GM19328 (cell line): ENCODE results near the gene CTCF.

Source experiments
- ATAC-seq: cut with Tn5 transposase; IDR thresholded peaks from one replicate; pipeline ENCODE4 v1.9.1; 2021; ENCODE audit warnings: mild to moderate bottlenecking, moderate library complexity; ENCODE audit not compliant: unreplicated experiment

The CTCF gene

DNA sequence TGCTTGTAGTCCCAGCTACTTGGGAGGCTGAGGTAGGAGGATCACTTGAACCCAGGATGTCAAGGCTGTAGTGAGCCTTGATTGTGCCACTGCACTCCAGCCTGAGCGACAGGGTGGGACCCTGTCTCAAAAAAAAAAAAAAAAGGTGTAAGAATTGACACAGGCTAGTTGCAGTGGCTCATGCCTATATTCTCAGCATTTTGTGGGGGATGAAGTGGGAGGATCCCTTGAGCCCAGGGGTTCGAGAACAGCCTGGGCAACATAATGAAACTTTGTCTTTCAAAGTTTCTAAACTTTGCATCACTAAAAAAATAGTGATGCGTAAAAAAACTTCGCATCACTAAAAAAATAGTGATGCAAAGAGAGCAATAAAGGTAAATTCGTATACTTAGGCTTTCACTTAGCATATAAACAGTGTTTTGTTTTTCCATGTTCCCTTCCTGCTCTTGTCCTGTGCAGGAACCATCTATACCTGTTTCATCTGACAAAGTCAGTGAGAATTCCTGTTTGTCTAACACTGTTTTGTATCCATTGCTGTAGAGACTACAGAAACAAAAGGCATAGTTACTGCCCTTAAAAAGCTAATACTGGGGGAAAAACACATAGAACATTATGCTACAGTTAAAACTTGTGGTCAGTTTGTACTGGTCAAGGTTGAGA lies 32.1 kb downstream of the CTCF start:
- ATAC-seq = no peak

DNA sequence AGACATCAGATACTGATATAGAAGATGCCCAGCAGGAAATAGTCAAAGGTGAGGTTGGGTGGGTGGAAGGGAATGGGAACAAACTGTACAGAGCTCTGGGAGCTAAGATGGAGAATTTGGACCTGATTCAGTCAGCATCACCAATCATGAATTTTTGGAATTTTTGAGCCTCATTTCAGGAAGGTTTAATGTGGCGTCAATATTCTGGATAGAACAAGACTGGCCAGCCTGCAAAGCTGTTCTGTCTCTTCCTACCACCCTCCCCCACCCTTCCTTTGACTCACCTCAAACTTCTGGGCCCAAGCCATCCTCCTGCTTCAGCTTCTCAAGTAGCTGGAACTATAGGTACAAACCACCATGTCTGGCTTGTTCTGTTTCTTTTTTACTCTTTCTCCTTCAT lies 32.6 kb downstream of the CTCF start:
- ATAC-seq = no peak

DNA sequence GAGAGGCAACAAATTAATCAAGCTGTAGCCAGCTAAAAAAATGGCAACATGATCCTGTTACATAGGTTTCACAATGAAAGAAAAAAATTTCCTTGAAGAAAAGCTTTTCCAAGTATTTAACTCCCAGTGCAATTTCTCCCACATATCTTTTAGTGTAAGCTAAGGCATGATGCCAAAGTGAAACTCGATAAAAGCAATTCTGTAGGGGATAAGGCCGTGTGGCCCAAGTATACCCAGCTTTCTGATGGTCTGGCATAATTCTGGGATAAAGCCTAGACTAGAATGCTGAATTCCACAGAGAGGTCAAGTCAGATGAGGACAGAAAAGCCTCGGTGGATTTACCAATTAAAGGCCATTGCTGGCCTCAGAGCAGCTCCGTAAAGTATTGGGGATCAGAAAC lies 36.2 kb downstream of the CTCF start:
- ATAC-seq = no peak

DNA sequence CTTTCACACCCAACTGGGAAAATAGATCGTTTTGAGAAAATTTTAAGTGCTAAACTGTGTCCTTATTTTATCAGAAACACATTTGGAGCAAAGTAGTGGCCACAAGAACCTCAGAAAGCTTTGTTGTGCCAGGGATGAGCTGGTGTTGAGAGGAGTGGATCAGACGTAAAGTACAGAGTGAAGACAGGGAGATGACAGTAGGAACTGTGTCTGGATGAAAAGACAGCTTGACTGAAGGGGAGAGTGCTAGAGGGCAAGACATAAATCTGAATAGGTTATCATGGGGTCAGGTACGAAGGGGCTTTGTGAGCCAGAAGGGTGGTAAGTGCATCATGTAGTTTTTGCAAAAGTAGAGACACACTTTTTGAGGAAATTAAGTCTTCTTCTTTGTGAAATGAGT lies 43.3 kb downstream of the CTCF start:
- no peak for ATAC-seq

DNA sequence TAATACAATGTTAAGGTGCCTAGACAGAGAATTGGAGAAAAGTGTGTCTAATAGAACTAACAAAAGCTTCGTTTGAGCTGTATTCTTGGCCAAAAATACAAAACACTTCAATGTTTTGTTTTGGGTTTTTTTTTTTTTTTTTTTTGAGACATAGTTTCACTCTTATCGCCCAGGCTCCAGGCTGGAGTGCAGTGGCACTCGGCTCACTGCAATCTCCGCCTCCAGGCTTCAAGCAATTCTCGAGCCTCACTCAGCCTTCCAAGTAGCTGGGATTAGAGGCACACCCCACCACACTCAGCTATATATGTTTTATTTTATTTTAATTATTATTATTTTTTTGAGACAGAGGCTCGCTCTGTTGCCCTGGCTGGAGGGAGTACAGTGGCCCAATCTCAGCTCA lies 44.3 kb downstream of the CTCF start:
- no peak for ATAC-seq

DNA sequence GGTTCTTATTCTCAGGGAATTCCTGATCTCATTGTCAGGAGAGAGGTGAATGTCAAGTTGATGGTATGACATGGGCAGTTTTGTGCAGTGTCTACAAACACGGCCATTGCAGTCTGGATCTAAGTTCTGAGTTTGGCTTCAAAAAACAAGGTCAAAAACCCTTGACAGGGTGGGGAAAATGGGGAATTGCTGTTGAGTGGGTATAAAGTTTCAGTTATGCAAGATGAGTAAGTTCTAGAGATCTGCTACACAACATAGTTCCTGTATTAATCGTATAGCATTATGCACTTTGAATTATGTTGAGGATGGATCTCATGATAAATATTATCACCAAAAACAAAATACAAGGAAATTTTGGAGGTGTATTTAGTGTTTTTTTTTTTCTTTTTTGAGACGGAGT lies 46.0 kb downstream of the CTCF start:
- no peak for ATAC-seq

DNA sequence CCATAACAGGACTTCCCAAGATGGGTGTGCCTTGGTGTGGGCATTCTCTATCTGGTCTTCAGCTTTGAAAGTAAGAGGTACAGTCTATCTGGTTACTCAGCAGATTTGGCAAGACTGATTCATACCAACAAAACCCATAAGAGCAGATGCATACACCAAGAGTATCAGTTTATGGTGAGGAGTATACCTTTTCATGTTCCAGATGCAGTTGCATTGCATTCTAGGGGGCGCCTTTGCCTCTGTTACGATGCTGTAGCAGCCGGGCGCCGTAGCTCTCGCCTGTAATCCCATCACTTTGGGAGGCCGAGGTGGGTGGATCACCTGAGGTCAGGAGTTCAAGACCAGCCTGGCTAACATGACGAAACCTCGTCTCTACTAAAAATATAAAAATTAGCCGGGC lies 51.5 kb downstream of the CTCF start:
- ATAC-seq = no peak

DNA sequence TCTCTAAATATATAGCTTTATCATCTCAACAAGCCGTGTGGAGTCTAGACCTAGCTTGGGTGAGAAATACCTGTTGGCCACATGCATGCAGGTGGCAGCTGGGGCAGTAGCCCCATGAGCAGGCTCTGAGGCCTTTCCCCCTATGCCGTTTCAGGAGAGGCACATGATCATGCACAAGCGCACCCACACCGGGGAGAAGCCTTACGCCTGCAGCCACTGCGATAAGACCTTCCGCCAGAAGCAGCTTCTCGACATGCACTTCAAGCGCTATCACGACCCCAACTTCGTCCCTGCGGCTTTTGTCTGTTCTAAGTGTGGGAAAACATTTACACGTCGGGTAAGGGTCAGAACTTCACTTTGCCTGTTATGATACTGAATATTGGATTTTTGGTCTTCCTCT lies 65.9 kb downstream of the CTCF start:
- ATAC-seq = no peak

DNA sequence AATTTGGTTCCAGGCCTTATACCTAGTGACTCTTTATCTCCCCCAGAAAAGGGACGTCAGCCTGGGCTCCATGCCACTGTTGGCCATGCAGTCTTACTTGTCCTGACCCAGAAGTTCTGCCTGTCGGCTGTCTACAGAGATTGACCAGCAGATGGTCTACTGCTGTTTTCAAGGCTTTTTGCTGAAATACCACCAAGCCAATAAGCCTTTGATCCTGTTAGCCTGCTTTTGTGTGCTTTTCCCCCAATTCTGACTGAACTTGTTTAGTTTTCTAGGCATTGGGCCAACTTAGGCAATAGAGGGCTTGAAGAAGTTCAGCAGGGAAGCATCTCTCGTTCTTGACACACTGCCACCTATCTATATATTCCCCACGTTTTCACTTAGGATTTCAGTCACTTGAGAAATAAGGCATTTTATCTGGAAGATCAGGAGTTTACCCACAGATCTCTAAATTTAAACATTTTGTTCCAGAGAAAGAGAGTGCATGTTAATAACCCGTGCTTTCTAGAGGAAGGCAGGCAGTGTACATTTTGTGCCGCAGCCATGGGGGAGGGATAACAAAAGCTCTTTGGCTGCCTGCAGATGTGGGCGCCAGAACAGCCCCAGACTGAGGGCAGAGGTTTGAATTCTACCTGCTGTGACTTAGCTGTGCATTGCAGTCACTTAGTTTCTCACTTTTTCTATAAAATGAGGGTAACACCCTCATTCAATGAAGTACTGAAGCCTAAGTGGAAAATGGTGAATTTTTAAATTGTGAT lies 70.3 kb downstream of the CTCF start:
- ATAC-seq = no peak

DNA sequence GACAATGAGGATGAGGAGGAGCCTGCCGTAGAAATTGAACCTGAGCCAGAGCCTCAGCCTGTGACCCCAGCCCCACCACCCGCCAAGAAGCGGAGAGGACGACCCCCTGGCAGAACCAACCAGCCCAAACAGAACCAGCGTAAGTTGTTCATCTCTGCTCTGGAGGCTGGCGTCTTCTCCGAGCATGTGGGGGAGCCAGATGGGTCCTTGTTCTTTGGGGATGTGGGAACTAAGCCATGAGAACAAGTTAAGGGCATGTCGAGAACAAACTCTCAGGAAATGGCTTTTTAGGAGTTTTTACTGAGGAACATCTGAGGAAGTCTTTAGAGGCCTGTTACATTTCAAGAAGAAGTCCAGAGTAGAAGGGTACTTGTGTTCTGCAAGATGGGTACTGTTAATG lies 74.4 kb downstream of the CTCF start:
- ATAC-seq = no peak

DNA sequence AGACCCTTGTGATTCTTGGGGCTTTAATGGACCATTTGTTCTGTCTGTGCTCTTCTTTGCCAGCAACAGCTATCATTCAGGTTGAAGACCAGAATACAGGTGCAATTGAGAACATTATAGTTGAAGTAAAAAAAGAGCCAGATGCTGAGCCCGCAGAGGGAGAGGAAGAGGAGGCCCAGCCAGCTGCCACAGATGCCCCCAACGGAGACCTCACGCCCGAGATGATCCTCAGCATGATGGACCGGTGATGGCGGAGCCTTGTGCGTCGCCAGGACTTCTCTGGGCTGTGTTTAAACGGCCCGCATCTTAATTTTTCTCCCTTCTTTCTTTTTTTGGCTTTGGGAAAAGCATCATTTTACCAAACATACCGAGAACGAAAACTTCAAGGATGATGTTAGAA lies 75.3 kb downstream of the CTCF start:
- no peak for ATAC-seq

DNA sequence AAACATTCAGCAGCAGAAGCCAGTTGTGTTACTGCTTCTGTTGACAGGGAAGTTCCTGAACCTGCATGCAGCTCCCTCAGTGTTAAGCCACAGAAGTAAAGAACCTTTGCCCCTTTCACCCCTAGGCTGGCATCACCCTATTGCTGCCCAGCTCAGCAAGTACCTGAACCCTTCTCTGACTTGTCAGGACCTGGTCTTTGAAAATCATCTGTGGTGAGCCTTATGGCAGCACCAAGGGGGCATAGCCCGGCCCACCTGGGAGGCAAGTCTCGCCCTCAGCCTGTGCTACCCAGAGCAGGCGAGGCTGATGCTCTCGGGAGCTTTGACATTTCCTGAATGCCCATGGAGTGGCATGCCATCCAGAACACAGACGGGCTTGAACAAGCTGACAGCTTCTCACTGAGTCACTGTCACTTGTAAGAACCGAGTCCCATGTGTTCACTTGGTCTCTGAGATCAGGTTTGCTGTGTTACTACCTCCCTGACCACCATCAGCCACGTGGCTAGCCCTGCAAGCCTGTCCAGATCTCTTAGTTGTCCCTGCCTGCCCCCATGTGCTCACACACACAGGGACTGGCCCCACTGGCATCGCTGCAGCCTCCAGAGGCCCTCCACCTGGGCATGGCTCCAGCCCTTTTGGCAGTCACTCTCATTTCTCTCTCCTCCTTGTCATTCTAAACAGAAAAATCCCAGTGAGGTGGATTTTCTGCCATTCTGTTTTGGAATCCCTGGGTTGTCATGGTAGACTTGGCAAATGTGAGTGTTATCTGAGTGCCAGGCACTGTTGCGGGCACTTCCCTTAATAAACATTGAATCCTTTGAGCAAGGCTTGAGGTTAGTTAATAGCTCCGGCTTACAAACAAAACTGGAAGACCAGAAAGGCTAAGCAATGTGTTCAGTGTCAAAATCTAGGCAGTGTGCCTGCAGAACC lies 79.7 kb downstream of the CTCF start:
- ATAC-seq = no peak

DNA sequence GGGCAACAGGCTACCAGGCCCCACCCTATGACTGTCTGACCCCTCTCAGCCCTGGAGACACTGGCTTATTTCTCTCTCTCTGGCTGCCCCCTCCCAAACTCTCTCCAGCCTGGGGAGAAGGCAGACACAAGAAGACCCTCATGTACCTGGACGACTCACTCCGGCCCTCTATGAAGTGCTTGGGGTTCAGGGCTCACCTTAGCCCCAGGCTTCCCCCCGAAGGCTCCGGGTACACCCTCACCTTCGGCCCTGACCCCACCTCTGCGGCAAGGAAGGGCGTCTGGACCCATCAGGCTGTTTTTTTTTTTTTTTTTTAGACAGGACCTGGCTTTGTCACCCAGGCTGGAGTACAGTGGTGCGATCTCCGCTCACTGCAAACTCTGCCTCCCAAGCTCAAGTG lies 81.7 kb downstream of the CTCF start:
- no peak for ATAC-seq

DNA sequence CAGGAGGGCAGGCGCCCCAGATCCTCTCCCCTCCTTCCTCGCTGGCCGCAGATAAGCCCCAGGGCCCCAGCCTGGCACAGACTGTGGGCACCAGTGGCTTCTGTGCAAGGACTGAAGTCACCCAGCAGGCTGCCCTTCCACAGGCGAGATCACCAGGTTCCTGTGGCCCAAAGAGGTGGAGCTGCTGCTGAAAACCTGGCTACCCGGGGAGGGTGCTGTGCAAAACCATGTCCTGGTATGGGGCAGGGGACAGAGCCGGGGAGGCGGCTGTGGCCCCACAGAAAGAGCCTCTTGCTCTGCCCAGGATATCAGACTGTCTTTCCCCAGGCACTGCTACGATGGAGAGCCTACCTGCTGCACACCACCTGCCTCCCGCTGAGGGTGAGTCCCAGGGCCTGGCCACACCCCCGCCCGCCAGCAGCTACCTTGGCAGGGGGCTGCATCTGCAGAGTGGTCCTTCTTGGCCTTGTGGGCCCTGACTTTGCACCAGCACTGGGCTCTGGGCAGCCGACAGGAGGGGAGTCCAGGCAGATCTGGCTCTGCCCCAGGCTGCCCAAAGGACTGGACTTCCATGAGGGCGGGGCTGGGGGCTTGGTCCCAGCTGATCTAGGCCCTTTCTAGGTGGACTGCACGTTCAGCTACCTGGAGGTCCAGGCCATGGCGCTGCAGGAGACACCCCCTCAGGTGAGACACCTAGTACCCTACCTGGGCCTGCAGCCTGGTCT lies 83.2 kb downstream of the CTCF start:
- no peak for ATAC-seq

DNA sequence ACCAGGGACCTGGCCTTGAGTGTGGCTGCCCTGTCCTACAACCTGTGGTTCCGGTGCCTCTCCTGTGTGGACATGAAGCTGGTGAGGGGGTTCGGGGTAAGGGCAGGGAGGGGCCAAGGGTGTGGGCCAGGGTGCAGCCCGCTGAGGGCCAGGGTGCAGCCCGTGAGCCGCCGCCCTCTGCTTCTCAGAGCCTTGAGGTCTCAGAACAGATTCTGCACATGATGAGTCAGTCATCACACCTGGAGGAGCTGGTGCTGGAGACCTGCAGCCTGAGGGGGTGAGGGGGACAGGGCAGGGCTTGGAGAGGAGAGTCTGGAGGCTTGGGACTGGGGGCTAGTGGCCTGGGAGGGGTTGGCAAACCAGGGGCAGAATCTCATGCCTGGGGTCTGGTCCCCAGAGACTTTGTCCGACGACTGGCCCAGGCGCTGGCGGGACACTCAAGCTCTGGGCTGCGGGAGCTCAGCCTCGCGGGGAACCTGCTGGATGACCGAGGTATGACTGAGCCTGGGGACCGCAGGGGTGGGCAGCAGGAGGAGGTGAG lies 84.9 kb downstream of the CTCF start:
- no peak for ATAC-seq

DNA sequence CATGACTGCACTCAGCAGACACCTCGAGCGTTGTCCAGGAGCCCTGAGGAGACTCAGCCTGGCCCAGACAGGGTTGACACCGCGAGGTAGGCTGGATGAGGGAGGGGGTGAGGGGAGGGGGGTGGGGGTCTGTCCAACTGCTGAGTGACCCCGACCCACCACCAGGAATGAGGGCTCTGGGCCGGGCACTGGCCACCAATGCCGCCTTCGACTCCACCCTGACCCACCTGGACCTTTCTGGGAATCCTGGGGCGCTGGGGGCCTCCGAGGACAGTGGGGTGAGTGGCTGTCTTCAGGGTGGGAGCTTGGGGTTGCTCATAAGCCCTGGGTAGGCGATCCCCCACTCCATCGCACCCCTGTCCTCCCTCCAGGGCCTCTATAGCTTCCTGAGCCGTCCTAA lies 85.4 kb downstream of the CTCF start:
- no peak for ATAC-seq

DNA sequence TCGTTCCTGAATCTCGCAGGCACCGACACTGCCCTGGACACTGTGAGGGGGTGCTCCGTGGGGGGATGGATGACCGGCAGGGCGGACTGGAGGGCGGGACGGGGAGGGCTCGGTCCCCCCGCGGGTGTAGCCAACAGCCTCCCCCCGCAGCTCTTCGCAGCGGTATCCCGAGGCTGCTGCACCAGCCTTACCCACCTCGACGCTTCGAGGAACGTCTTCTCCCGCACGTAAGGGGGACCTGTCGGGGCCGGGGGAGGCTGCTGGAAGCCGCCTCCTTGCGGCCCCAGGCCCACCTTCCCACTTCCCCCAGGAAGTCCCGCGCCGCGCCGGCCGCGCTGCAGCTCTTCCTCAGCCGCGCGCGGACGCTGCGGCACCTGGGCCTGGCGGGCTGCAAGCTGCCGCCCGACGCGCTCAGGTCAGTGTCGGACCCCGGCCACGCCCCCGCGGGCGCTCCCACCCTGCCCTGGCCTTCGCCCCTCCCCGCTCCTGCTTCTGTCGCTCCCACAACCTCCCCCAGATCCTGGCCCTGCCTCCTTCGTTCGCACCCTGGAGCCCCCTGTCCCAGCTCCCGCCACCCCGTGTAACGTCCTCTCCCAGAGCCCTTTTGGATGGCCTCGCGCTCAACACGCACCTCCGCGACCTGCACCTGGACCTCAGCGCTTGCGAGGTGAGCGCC lies 85.9 kb downstream of the CTCF start:
- no peak for ATAC-seq

DNA sequence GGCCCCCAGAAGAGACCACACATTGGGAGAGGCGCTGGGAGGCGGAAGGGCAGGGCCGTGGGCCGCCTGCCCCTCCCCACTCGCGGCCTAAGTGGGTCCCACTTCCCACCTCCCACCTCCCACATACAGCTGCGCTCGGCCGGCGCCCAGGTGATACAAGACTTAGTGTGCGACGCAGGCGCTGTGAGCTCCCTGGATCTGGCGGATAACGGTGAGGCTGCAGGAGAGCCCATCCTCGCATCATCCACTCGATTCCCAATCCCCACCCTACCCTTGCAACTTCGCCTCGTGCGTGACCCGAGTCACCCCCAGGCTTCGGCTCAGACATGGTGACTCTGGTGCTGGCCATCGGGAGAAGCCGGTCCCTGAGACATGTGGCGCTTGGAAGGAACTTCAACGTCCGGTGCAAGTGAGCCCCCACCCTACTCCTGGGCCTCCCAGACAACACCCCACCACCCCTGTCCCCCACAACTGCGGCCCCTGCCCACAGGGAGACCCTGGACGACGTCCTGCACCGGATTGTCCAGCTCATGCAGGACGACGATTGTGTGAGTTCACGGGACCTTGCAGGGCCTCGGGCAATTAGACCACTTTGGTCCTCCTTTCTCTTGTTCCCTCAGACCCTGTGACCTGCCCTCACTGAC lies 86.6 kb downstream of the CTCF start:
- no peak for ATAC-seq

DNA sequence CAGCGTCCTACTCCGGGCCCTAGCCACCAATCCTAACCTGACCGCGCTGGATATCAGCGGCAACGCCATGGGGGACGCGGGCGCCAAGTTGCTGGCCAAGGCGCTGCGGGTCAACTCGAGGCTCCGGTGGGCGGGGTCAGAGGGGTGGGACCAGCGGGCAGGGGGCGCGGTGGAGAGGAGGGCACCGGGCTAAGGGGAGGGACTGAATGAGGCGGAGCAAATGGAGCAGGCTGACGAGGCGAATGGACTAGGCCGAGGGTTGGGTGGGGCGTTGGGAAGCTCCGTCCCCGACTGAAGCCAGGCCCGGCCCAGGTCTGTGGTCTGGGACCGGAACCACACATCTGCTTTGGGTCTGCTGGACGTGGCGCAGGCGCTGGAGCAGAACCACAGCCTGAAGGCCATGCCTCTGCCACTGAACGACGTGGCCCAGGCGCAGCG lies 87.2 kb downstream of the CTCF start:
- no peak for ATAC-seq

DNA sequence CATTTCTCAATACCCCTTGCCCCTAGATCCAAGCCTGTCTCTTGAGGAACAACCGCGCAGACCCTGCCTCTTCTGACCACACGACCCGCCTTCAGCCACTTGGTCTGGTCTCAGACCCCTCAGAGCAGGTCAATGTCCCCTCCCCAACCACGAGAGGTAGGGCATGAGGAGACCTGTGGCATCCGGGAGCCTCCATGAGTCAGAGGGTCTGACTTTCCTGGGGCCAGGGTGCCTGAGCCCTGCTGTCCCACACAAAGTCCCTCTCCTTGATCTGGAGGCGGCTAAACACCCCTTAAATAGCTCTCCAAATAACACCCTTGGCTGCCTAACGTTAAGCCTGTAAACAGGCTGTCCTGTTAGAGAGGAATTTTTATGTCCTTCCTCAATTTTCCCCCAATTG lies 87.7 kb downstream of the CTCF start:
- no peak for ATAC-seq
